Activated T-helper 1 cell treated with anti-CD3 and anti-CD28 coated beads, Interleukin-12 subunit alpha, Interleukin-12 subunit beta, Interleukin-2, Interleukin-4 antibody, amounts not matched to agents 30 ng/mL and 10 ng/mL and 1 ng/mL, durations not matched to agents 14 hours and 24 hours and 36 hours (primary cell): ENCODE results near the gene TEKTIP1. TPM values are rescaled to one million over a fixed set of nuclear protein-coding genes. Genes with fewer than 3 reads are reported as not detected.

Experiments used
- DNase-seq: peaks from one replicate; pipeline ENCODE4 v3.0.0; 2021; ENCODE audit warnings: low spot score
- H3K27ac Mint-ChIP-seq: one replicate; pipeline ENCODE4 v1.8.0; 2021; ENCODE audit warnings: mild to moderate bottlenecking, mixed read lengths
- H3K27me3 Mint-ChIP-seq: one replicate; pipeline ENCODE4 v1.8.0; 2022; ENCODE audit warnings: mild to moderate bottlenecking, moderate library complexity, mixed read lengths; ENCODE audit not compliant: insufficient read depth
- H3K36me3 Mint-ChIP-seq: one replicate; pipeline ENCODE4 v1.8.0; 2021; ENCODE audit warnings: low read depth, mixed read lengths
- H3K4me1 Mint-ChIP-seq: one replicate; pipeline ENCODE4 v1.8.0; 2021; ENCODE audit warnings: low read depth, mixed read lengths
- H3K4me3 Mint-ChIP-seq: one replicate; pipeline ENCODE4 v1.8.0; 2021; ENCODE audit warnings: mild to moderate bottlenecking, moderate library complexity, mixed read lengths
- H3K9me3 Mint-ChIP-seq: one replicate; pipeline ENCODE4 v1.8.0; 2021; ENCODE audit warnings: mixed read lengths
- intact Hi-C: fragments of 100-400 bp; cut with micrococcal nuclease; formaldehyde crosslinking; loops from one replicate; pipeline ENCODE4 v1.15.1; 2024
- total RNA-seq: library from RNA; stranded (reverse); gene quantifications from 2 replicates; pipeline ENCODE4 v1.2.3, GENCODE V29; 2022

TEKTIP1 gene
- total RNA-seq, 1 donor from 2014 or later: 1.4 TPM

- no peaks in the 10 kb centered on the region for H3K4me1 Mint-ChIP-seq
- H3K36me3 Mint-ChIP-seq: peaks cover 14% of the 10 kb centered on the region
- DNase-seq: no peak
- no peak overlapping the region for H3K4me3 Mint-ChIP-seq
- intact Hi-C loops: no loop called here
- H3K27ac Mint-ChIP-seq: no peak overlapping the region
- H3K27me3 Mint-ChIP-seq: no peaks in the 10 kb centered on the region
- no peaks in the 10 kb centered on the region for H3K9me3 Mint-ChIP-seq
These were observed 4.4 kb downstream of the TEKTIP1 start for GRCh38 chr19:3543150-3544057.

GRCh38 chr19:3544058-3544376 lies 5.0 kb downstream of the TEKTIP1 start:
- no peak overlapping the region for H3K27ac Mint-ChIP-seq
- H3K36me3 Mint-ChIP-seq: peaks cover 14% of the 10 kb centered on the region
- DNase-seq: no peak
- no peaks in the 10 kb centered on the region for H3K27me3 Mint-ChIP-seq
- intact Hi-C loops: no loop called here
- no peak overlapping the region for H3K4me3 Mint-ChIP-seq
- H3K4me1 Mint-ChIP-seq: no peaks in the 10 kb centered on the region
- no peaks in the 10 kb centered on the region for H3K9me3 Mint-ChIP-seq

GRCh38 chr19:3544742-3545668 lies 6.0 kb downstream of the TEKTIP1 start:
- H3K27ac Mint-ChIP-seq: peak overlapping the region; percentile 5
- intact Hi-C loops: loop anchor here (1.0 kb wide), 1 partner anchor 161 kb away; no protein-coding TSS in a partner anchor
- no peak overlapping the region for H3K4me3 Mint-ChIP-seq
- H3K36me3 Mint-ChIP-seq: peaks cover 10% of the 10 kb centered on the region
- H3K9me3 Mint-ChIP-seq: no peaks in the 10 kb centered on the region
- H3K27me3 Mint-ChIP-seq: no peaks in the 10 kb centered on the region
- H3K4me1 Mint-ChIP-seq: no peaks in the 10 kb centered on the region
- peak; percentile 66 for DNase-seq

GRCh38 chr19:3545669-3546034 lies 6.7 kb downstream of the TEKTIP1 start:
- H3K4me3 Mint-ChIP-seq: no peak overlapping the region

GRCh38 chr19:3546119-3546518 lies 7.1 kb downstream of the TEKTIP1 start:
- Mint-ChIP-seq H3K4me3 (no peak overlapping the region), H3K9me3 (no peaks in the 10 kb centered on the region), H3K27me3 (no peaks in the 10 kb centered on the region), H3K36me3 (peaks cover 10% of the 10 kb centered on the region), H3K4me1 (no peaks in the 10 kb centered on the region), H3K27ac (no peak overlapping the region)
- DNase-seq: no peak
- intact Hi-C loops: no loop called here

More at GRCh38 chr19:3545669-3546034, 6.7 kb downstream of the TEKTIP1 start:
- intact Hi-C loops: loop anchor here (1.0 kb wide), 1 partner anchor 161 kb away; no protein-coding TSS in a partner anchor
- Mint-ChIP-seq H3K9me3 (no peaks in the 10 kb centered on the region), H3K27me3 (no peaks in the 10 kb centered on the region), H3K36me3 (peaks cover 10% of the 10 kb centered on the region), H3K27ac (peak overlapping the region; percentile 5), H3K4me1 (no peaks in the 10 kb centered on the region)
- no peak for DNase-seq

GRCh38 chr19:3547301-3547731 lies 8.3 kb downstream of the TEKTIP1 start:
- Mint-ChIP-seq H3K36me3 (peaks cover 10% of the 10 kb centered on the region), H3K4me1 (peaks cover 4% of the 10 kb centered on the region), H3K27me3 (no peaks in the 10 kb centered on the region), H3K27ac (no peak overlapping the region), H3K4me3 (no peak overlapping the region), H3K9me3 (no peaks in the 10 kb centered on the region)
- no peak for DNase-seq
- intact Hi-C loops: no loop called here

GRCh38 chr19:3547767-3548282 lies 8.9 kb downstream of the TEKTIP1 start:
- intact Hi-C loops: no loop called here
- no peak overlapping the region for H3K4me3 Mint-ChIP-seq
- no peaks in the 10 kb centered on the region for H3K9me3 Mint-ChIP-seq
- peaks cover 4% of the 10 kb centered on the region for H3K4me1 Mint-ChIP-seq
- H3K27me3 Mint-ChIP-seq: no peaks in the 10 kb centered on the region
- H3K27ac Mint-ChIP-seq: no peak overlapping the region
- peaks cover 10% of the 10 kb centered on the region for H3K36me3 Mint-ChIP-seq
- DNase-seq: no peak

GRCh38 chr19:3548606-3549005 lies 9.6 kb downstream of the TEKTIP1 start:
- Mint-ChIP-seq H3K27ac (peak overlapping the region; percentile 73), H3K9me3 (no peaks in the 10 kb centered on the region), H3K4me3 (no peak overlapping the region), H3K4me1 (peaks cover 4% of the 10 kb centered on the region), H3K27me3 (no peaks in the 10 kb centered on the region), H3K36me3 (peaks cover 10% of the 10 kb centered on the region)
- intact Hi-C loops: no loop called here
- no peak for DNase-seq

- peaks cover 10% of the 10 kb centered on the region for H3K4me1 Mint-ChIP-seq
- intact Hi-C loops: no loop called here
- H3K36me3 Mint-ChIP-seq: peaks cover 10% of the 10 kb centered on the region
- no peak for DNase-seq
- H3K27ac Mint-ChIP-seq: no peak overlapping the region
- H3K4me3 Mint-ChIP-seq: no peak overlapping the region
- H3K27me3 Mint-ChIP-seq: no peaks in the 10 kb centered on the region
- H3K9me3 Mint-ChIP-seq: no peaks in the 10 kb centered on the region
These were observed 10.8 kb downstream of the TEKTIP1 start for GRCh38 chr19:3549816-3550215.

- Mint-ChIP-seq H3K36me3 (peaks cover 8% of the 10 kb centered on the region), H3K4me3 (no peak overlapping the region), H3K27me3 (no peaks in the 10 kb centered on the region), H3K9me3 (no peaks in the 10 kb centered on the region), H3K4me1 (peaks cover 23% of the 10 kb centered on the region), H3K27ac (peak overlapping the region; percentile 29)
- intact Hi-C loops: no loop called here
- no peak for DNase-seq
These were observed 12.2 kb downstream of the TEKTIP1 start for GRCh38 chr19:3550947-3551791.

GRCh38 chr19:3551792-3552095 lies 12.8 kb downstream of the TEKTIP1 start:
- peak overlapping the region; percentile 29 for H3K27ac Mint-ChIP-seq

More at GRCh38 chr19:3551792-3552095, 12.8 kb downstream of the TEKTIP1 start:
- Mint-ChIP-seq H3K4me3 (no peak overlapping the region), H3K4me1 (peaks cover 29% of the 10 kb centered on the region), H3K9me3 (no peaks in the 10 kb centered on the region), H3K36me3 (peaks cover 11% of the 10 kb centered on the region), H3K27me3 (no peaks in the 10 kb centered on the region)
- DNase-seq: no peak
- intact Hi-C loops: no loop called here
